Lung (tissue), 12 donors: Measurements from ENCODE around the gene HRCT1. TPM values are rescaled to one million over a fixed set of nuclear protein-coding genes. Genes with fewer than 3 reads are reported as not detected.
A peak's percentile ranks its signal among the peaks of the same experiment; 100 is the strongest.

ENCODE experiments used
- ATAC-seq: fragments of 200-7000 bp; cut with Tn5 transposase; one replicate; pipeline ENCODE4 v1.9.1; 2020; ENCODE audit warnings: moderate number of reproducible peaks; ENCODE audit not compliant: insufficient read depth, low FRiP score
- DNase-seq, 3 donors: peaks; one replicate each; pipeline ENCODE4 v3.0.0-alpha.2; 2013 to 2017
- H3K27ac ChIP-seq, 2 donors: one replicate each; pipeline ENCODE4 v1.5.1; 2013; ENCODE audit warnings: mild to moderate bottlenecking in 2 of 2, moderate library complexity in 2 of 2, control low read depth in 1 of 2, inconsistent platforms in 1 of 2, low read depth in 1 of 2, low read length in 1 of 2
- H3K27me3 ChIP-seq, 3 donors: one replicate each; pipeline ENCODE4 v1.5.1; 2013; ENCODE audit warnings: low read length in 2 of 3; ENCODE audit not compliant: control insufficient read depth in 3 of 3, insufficient read depth in 3 of 3
- H3K36me3 ChIP-seq, 4 donors: one replicate each; pipeline ENCODE4 v1.5.1; 2013; ENCODE audit warnings: low read length in 4 of 4, mild to moderate bottlenecking in 1 of 4, moderate library complexity in 1 of 4; ENCODE audit not compliant: control insufficient read depth in 4 of 4, insufficient read depth in 4 of 4
- H3K4me1 ChIP-seq, 5 donors: one replicate each; pipeline ENCODE4 v1.5.1; 2013; ENCODE audit warnings: low read length in 5 of 5, mild to moderate bottlenecking in 2 of 5, moderate library complexity in 1 of 5; ENCODE audit not compliant: control insufficient read depth in 5 of 5, insufficient read depth in 5 of 5
- H3K4me3 ChIP-seq: one replicate; pipeline ENCODE4 v1.5.1; 2013; ENCODE audit warnings: mild to moderate bottlenecking, control low read depth, moderate library complexity
- H3K9ac ChIP-seq, 2 donors: one replicate each; pipeline ENCODE4 v1.5.1; 2013; ENCODE audit warnings: low read length in 2 of 2, control low read depth in 1 of 2; ENCODE audit not compliant: insufficient read depth in 1 of 2
- H3K9me3 ChIP-seq, 4 donors: one replicate each; pipeline ENCODE4 v1.5.1; 2013; ENCODE audit warnings: low read length in 3 of 4, mild to moderate bottlenecking in 1 of 4, moderate library complexity in 1 of 4; ENCODE audit not compliant: control insufficient read depth in 4 of 4, insufficient read depth in 3 of 4
- CTCF ChIP-seq: IDR thresholded peaks from 2 replicates; pipeline ENCODE4 v1.5.1; 2012; ENCODE audit warnings: mild to moderate bottlenecking; ENCODE audit errors: control extremely low read depth, extremely low read depth
- WGBS, 2 donors: extraction: QIAGEN DNeasy Blood & Tissue Kit; methylation state at CpG; one replicate each; pipeline ENCODE4 v1.1.7; 2013; 5-methylcytosine and 5-hydroxymethylcytosine counted together
- polyA plus RNA-seq, 2 donors: library from polyadenylated mRNA; stranded (reverse); fragments of 200-250 nt; gene quantifications; one replicate each; pipeline ENCODE4 v1.2.1, GENCODE V29; 2013
- total RNA-seq, 2 donors: library from RNA; depleted of rRNA in 1 of 2; stranded (reverse); fragments of >200 nt in 1 of 2; gene quantifications; one replicate each; pipeline ENCODE4 v1.2.1, GENCODE V29; 2014 to 2021
- donor health status: control.
- donor health status: control.
- donor health status: Bipolar disorder and iron deficiency.
- donor health status: healthy.
- donor health status: DM: yes; HTN: yes; CAD: no.

Gene HRCT1
- total and polyA plus RNA-seq, 4 donors = 1.7 to 14.1 (median 6.3) TPM; not detected in 1

GRCh38 chr9:35915681-35916294, 9.8 kb downstream of the HRCT1 start:
- no peak for TF ChIP-seq CTCF
- Histone ChIP-seq H3K27me3 (no peaks in the 10 kb centered on the region), H3K36me3 (no peaks in the 10 kb centered on the region), H3K27ac (peak overlapping the region; percentile 57 to 65), H3K4me1 (peaks cover 0 to 6% (median 0%) of the 10 kb centered on the region in 5 donors), H3K4me3 (no peak overlapping the region), H3K9ac (no peak overlapping the region), H3K9me3 (peaks cover 0 to 2% (median 0%) of the 10 kb centered on the region in 4 donors)
- WGBS, 2 donors = 86 to 91% methylated on average over 16 of the region's 16 CpGs
- ATAC-seq (no peak), DNase-seq (no peak)

GRCh38 chr9:35917261-35917660, 11.3 kb downstream of the HRCT1 start:
- 86 to 98% methylated on average over 4 of the region's 4 CpGs for WGBS, 2 donors
- no peaks in the 10 kb centered on the region for H3K27me3 ChIP-seq
- no peak for DNase-seq
- no peak for ATAC-seq
- H3K4me1 ChIP-seq = peaks cover 0 to 6% (median 0%) of the 10 kb centered on the region in 5 donors
- no peak overlapping the region for H3K9ac ChIP-seq
- no peak overlapping the region for H3K4me3 ChIP-seq
- peak overlapping the region; percentile 6 to 55 for H3K27ac ChIP-seq
- TF ChIP-seq CTCF = no peak
- H3K9me3 ChIP-seq = peaks cover 0 to 2% (median 0%) of the 10 kb centered on the region in 4 donors
- no peaks in the 10 kb centered on the region for H3K36me3 ChIP-seq

- H3K9me3 ChIP-seq = no peaks in the 10 kb centered on the region
- no peak for DNase-seq
- no peaks in the 10 kb centered on the region for H3K27me3 ChIP-seq
- no peak for ATAC-seq
- WGBS, 2 donors = 93 to 98% methylated on average over 3 of the region's 3 CpGs
- H3K4me1 ChIP-seq = peaks cover 0 to 10% (median 0%) of the 10 kb centered on the region in 5 donors
- no peak overlapping the region for H3K4me3 ChIP-seq
- no peaks in the 10 kb centered on the region for H3K36me3 ChIP-seq
- H3K9ac ChIP-seq = no peak overlapping the region
- no peak for TF ChIP-seq CTCF
- H3K27ac ChIP-seq = peak overlapping the region in 1 of 2 donors; percentile 77
Observed at GRCh38 chr9:35918780-35919179, 12.8 kb downstream of the HRCT1 start.
